ENCODE measurements around the gene CACNA2D1. TPM values are rescaled to one million over a fixed set of nuclear protein-coding genes. Genes with fewer than 3 reads are reported as not detected.

CACNA2D1 gene
- total RNA-seq, 1 experiment from 2014 or later = 0.77 TPM

- no TSS peak for BruUV-seq (replicated peaks)
- TF ChIP-seq EZH2 (IDR thresholded peaks at IDR 0.05; ENCODE audit: low read length, unreplicated experiment) (no peak), EZH2phosphoT487 (IDR thresholded peaks at IDR 0.05; ENCODE audit: borderline replicate concordance, low read length) (no peak)
- TF ChIP-seq, protein P1, sequence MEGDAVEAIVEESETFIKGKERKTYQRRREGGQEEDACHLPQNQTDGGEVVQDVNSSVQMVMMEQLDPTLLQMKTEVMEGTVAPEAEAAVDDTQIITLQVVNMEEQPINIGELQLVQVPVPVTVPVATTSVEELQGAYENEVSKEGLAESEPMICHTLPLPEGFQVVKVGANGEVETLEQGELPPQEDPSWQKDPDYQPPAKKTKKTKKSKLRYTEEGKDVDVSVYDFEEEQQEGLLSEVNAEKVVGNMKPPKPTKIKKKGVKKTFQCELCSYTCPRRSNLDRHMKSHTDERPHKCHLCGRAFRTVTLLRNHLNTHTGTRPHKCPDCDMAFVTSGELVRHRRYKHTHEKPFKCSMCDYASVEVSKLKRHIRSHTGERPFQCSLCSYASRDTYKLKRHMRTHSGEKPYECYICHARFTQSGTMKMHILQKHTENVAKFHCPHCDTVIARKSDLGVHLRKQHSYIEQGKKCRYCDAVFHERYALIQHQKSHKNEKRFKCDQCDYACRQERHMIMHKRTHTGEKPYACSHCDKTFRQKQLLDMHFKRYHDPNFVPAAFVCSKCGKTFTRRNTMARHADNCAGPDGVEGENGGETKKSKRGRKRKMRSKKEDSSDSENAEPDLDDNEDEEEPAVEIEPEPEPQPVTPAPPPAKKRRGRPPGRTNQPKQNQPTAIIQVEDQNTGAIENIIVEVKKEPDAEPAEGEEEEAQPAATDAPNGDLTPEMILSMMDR (conservative IDR thresholded peaks at IDR 0.05; ENCODE audit: low read depth, low read length) = no peak
- DNase-seq = no peak
- Histone ChIP-seq H3K4me3 (ENCODE audit: low read length) (no peak overlapping the region), H3F3A (ENCODE audit: low read length, unreplicated experiment) (no peaks in the 10 kb centered on the region), H3K4me1 (ENCODE audit: insufficient read depth, low read length) (no peaks in the 10 kb centered on the region), H3K9ac (ENCODE audit: low read length) (no peak overlapping the region), H3K36me3 (ENCODE audit: low read depth, low read length) (no peaks in the 10 kb centered on the region), H4K20me1 (ENCODE audit: low read length) (no peaks in the 10 kb centered on the region), H3K9me3 (ENCODE audit: low read length) (no peaks in the 10 kb centered on the region), H3K9me2 (replicated peaks; ENCODE audit: low read length) (no peaks in the 10 kb centered on the region), H3K79me2 (ENCODE audit: low read length) (no peaks in the 10 kb centered on the region), H3K27ac (ENCODE audit: low read length) (no peak overlapping the region), H3K27me3 (ENCODE audit: low read length) (peaks cover 35% of the 10 kb centered on the region), H3K4me2 (ENCODE audit: low read length) (no peak overlapping the region), H2AFZ (ENCODE audit: low read length) (no peak overlapping the region)
- intact Hi-C loops (cut with micrococcal nuclease) = loop anchor here (2.0 kb wide), 1 partner anchor 124 kb away; no protein-coding TSS in a partner anchor
- ATAC-seq = no peak
- POLR2A ChIA-PET (ENCODE audit: unreplicated experiment) = interaction anchor here (0.7 kb wide), 1 partner anchor 37 kb away, joined by 10 read pairs; no protein-coding TSS in a partner anchor
- CTCF ChIA-PET = interaction anchor here (1.2 kb wide), 1 partner anchor 124 kb away, joined by 5 read pairs; no protein-coding TSS in a partner anchor
These were observed 84.7 kb downstream of the CACNA2D1 start for GRCh38 chr7:82358923-82359322.

- Histone ChIP-seq H3K4me1 (ENCODE audit: insufficient read depth, low read length) (no peaks in the 10 kb centered on the region), H2AFZ (ENCODE audit: low read length) (no peak overlapping the region), H3K79me2 (ENCODE audit: low read length) (no peaks in the 10 kb centered on the region), H4K20me1 (ENCODE audit: low read length) (no peaks in the 10 kb centered on the region), H3K36me3 (ENCODE audit: low read depth, low read length) (no peaks in the 10 kb centered on the region), H3K9me2 (replicated peaks; ENCODE audit: low read length) (no peaks in the 10 kb centered on the region), H3K27ac (ENCODE audit: low read length) (no peak overlapping the region), H3K27me3 (ENCODE audit: low read length) (peaks cover 41% of the 10 kb centered on the region), H3F3A (ENCODE audit: low read length, unreplicated experiment) (no peaks in the 10 kb centered on the region), H3K4me3 (ENCODE audit: low read length) (no peak overlapping the region), H3K4me2 (ENCODE audit: low read length) (no peak overlapping the region), H3K9me3 (ENCODE audit: low read length) (no peaks in the 10 kb centered on the region), H3K9ac (ENCODE audit: low read length) (no peak overlapping the region)
- ChIA-PET POLR2A (ENCODE audit: unreplicated experiment) (interaction anchor here (0.7 kb wide), 1 partner anchor 36 kb away, joined by 10 read pairs; no protein-coding TSS in a partner anchor), CTCF (no interaction called here)
- no TSS peak for BruUV-seq (replicated peaks)
- intact Hi-C loops (cut with micrococcal nuclease) = loop anchor here (2.0 kb wide), 1 partner anchor 123 kb away; no protein-coding TSS in a partner anchor
- ATAC-seq = no peak
- DNase-seq = no peak
- TF ChIP-seq EZH2 (IDR thresholded peaks at IDR 0.05; ENCODE audit: low read length, unreplicated experiment) (no peak), EZH2phosphoT487 (IDR thresholded peaks at IDR 0.05; ENCODE audit: borderline replicate concordance, low read length) (no peak)
- TF ChIP-seq, protein P1 (conservative IDR thresholded peaks at IDR 0.05; ENCODE audit: low read depth, low read length) = no peak
These were observed 85.5 kb downstream of the CACNA2D1 start for GRCh38 chr7:82358009-82358578.

DNA sequence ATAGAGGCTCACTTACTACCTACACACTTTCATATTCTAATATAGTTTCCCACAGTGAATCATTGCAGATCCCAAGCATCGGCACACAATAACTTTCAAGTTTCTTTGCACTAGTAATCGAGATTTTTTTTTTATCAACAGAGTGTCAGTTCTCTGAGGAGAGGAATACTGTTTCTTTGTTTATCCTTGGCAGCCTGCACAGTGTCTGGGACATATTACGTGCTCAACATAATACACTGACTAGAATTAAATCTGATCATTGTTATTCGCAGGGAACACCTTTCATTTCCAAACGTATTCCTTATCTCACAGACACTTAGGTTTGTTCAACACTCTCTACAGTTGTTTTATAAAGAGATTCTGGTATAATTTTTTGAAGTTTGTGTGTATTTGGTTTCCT is 95.3 kb downstream of the CACNA2D1 start:
- ATAC-seq (no peak), DNase-seq (no peak)
- Histone ChIP-seq H3K4me3 (ENCODE audit: low read length) (no peak overlapping the region), H2AFZ (ENCODE audit: low read length) (no peak overlapping the region), H3K27ac (ENCODE audit: low read length) (no peak overlapping the region), H3K9ac (ENCODE audit: low read length) (no peak overlapping the region), H3F3A (ENCODE audit: low read length, unreplicated experiment) (no peaks in the 10 kb centered on the region), H3K9me2 (replicated peaks; ENCODE audit: low read length) (no peaks in the 10 kb centered on the region), H3K79me2 (ENCODE audit: low read length) (no peaks in the 10 kb centered on the region), H3K9me3 (ENCODE audit: low read length) (no peaks in the 10 kb centered on the region), H3K4me2 (ENCODE audit: low read length) (no peak overlapping the region), H3K4me1 (ENCODE audit: insufficient read depth, low read length) (no peaks in the 10 kb centered on the region), H3K36me3 (ENCODE audit: low read depth, low read length) (no peaks in the 10 kb centered on the region), H4K20me1 (ENCODE audit: low read length) (no peaks in the 10 kb centered on the region), H3K27me3 (ENCODE audit: low read length) (peaks cover 14% of the 10 kb centered on the region; the same call in 1 of the 2 replicates)
- BruUV-seq (replicated peaks) = no TSS peak
- intact Hi-C loops (cut with micrococcal nuclease) = no loop called here
- ChIA-PET CTCF (no interaction called here), POLR2A (ENCODE audit: unreplicated experiment) (no interaction called here)
- TF ChIP-seq, protein P1 (conservative IDR thresholded peaks at IDR 0.05; ENCODE audit: low read depth, low read length) = no peak
- TF ChIP-seq EZH2phosphoT487 (IDR thresholded peaks at IDR 0.05; ENCODE audit: borderline replicate concordance, low read length) (no peak), EZH2 (IDR thresholded peaks at IDR 0.05; ENCODE audit: low read length, unreplicated experiment) (no peak)

All from PC-3 (cell line).